ENCODE data around the gene STX12.

Gene STX12

DNA sequence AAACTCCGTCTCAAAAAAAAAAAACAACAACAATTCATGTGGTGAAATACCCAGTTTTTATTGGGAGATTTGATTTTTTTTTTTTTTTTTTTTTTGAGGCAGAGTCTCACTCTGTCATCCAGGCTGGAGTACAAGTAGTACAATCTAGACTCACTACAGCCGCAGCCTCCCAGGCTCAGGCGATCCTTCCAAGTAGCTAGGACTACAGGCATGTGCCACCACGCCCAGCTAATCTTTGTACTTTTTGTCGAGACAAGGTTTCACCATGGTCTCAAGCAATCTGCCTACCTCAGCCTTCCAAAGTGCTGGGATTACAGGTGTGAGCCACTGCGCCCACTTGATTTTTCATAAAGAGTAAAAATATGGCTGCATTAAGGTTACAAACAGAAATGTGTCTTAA is 31.9 kb upstream of the STX12 start:
- DNase-seq (ENCODE audit: extremely low spot score): no peak
- TF ChIP-seq LEF1 (IDR thresholded peaks at IDR 0.05; ENCODE audit: borderline replicate concordance) (no peak), ARNT (IDR thresholded peaks at IDR 0.05) (no peak), HDGF (IDR thresholded peaks at IDR 0.05; ENCODE audit: borderline replicate concordance) (no peak), FOXA1 (IDR thresholded peaks at IDR 0.05) (no peak), SP1 (IDR thresholded peaks at IDR 0.05) (no peak), BHLHE40 (IDR thresholded peaks at IDR 0.05; ENCODE audit: borderline replicate concordance) (no peak)
- CTCF ChIA-PET: no interaction called here
- POLR2A ChIA-PET: interaction anchor here (1.1 kb wide), 1 partner anchor 32 kb away, joined by 3 read pairs; the partner anchor contains the start of gene STX12

DNA sequence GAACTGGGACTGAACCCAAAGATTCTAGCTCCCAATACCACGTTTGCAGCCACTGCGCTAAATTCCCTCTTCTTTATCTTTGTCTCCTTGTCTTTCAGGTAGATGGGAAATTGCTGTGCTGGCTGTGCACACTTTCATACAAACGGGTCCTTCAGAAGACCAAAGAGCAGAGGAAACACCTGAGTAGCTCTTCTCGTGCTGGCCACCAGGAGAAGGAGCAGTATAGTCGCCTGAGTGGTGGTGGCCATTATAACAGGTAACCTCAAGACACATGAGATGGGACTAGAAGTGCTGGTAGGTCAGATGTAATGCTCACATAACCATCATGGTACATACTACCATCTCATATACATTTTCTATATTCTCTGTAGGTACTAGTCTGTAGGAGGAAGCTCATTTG is 28.5 kb upstream of the STX12 start:
- CTCF ChIA-PET: interaction anchor here (1.9 kb wide), 1 partner anchor 19 kb away, joined by 5 read pairs; the partner anchor contains the start of gene FAM76A
- POLR2A ChIA-PET: interaction anchor here (0.9 kb wide), 1 partner anchor 28 kb away, joined by 3 read pairs; the partner anchor contains the start of gene STX12
- DNase-seq (ENCODE audit: extremely low spot score): no peak
- no peak for TF ChIP-seq TARDBP (IDR thresholded peaks at IDR 0.05)
- TF ChIP-seq, protein P1, sequence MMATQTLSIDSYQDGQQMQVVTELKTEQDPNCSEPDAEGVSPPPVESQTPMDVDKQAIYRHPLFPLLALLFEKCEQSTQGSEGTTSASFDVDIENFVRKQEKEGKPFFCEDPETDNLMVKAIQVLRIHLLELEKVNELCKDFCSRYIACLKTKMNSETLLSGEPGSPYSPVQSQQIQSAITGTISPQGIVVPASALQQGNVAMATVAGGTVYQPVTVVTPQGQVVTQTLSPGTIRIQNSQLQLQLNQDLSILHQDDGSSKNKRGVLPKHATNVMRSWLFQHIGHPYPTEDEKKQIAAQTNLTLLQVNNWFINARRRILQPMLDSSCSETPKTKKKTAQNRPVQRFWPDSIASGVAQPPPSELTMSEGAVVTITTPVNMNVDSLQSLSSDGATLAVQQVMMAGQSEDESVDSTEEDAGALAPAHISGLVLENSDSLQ (IDR thresholded peaks at IDR 0.05): no peak
- TF ChIP-seq BHLHE40 (IDR thresholded peaks at IDR 0.05; ENCODE audit: borderline replicate concordance): no peak
- no peak for TF ChIP-seq ELF4 (IDR thresholded peaks at IDR 0.05)
- TF ChIP-seq NFRKB (IDR thresholded peaks at IDR 0.05): no peak
- no peak for TF ChIP-seq ARNT (IDR thresholded peaks at IDR 0.05)
- TF ChIP-seq HDGF (IDR thresholded peaks at IDR 0.05; ENCODE audit: borderline replicate concordance): no peak
- TF ChIP-seq ZNF384 (IDR thresholded peaks at IDR 0.05): no peak
- TF ChIP-seq CTBP1 (IDR thresholded peaks at IDR 0.05; ENCODE audit: borderline replicate concordance): no peak
- TF ChIP-seq FOXM1 (IDR thresholded peaks at IDR 0.05; ENCODE audit: borderline replicate concordance): no peak
- TF ChIP-seq SUZ12 (IDR thresholded peaks at IDR 0.05): no peak

DNA sequence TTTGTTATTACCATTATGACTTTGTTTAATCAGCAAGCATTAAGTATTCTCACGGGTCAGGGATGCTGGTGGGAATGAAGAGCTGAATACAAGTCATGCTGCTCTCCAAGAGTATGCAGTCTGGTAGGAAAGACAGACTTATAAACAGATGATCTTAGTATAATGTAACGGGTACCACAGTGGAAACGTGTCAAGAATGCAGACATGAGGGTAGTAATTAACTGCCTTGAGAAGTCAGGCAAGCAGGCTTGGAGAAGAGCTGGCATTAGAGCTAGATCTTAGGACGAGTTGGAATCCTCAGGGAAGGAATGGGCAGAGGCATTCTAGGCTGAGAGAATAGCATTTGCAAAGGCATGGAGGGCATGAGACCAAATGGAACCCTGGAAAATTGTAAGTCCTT is 27.6 kb upstream of the STX12 start:
- ChIA-PET CTCF (interaction anchor here (1.9 kb wide), 1 partner anchor 20 kb away, joined by 5 read pairs; the partner anchor contains the start of gene FAM76A), POLR2A (interaction anchor here (0.8 to 1.3 kb wide), 2 partner anchors 20 to 86 kb away, joined by 3 to 6 read pairs; partner anchors contain the start of gene PPP1R8)
- no peak for TF ChIP-seq HDGF (IDR thresholded peaks at IDR 0.05; ENCODE audit: borderline replicate concordance)
- TF ChIP-seq FOXK2 (IDR thresholded peaks at IDR 0.05): no peak
- no peak for TF ChIP-seq ZNF384 (IDR thresholded peaks at IDR 0.05)
- TF ChIP-seq SP1 (IDR thresholded peaks at IDR 0.05): no peak
- TF ChIP-seq FOXM1 (IDR thresholded peaks at IDR 0.05; ENCODE audit: borderline replicate concordance): no peak
- TF ChIP-seq SUZ12 (IDR thresholded peaks at IDR 0.05): no peak
- TF ChIP-seq FOXA1 (IDR thresholded peaks at IDR 0.05): no peak
- no peak for TF ChIP-seq TARDBP (IDR thresholded peaks at IDR 0.05)
- TF ChIP-seq NFRKB (IDR thresholded peaks at IDR 0.05): no peak
- TF ChIP-seq ARNT (IDR thresholded peaks at IDR 0.05): no peak
- no peak for TF ChIP-seq L3MBTL2 (conservative IDR thresholded peaks at IDR 0.05)
- TF ChIP-seq, protein P1 (IDR thresholded peaks at IDR 0.05): no peak
- TF ChIP-seq ELF4 (IDR thresholded peaks at IDR 0.05): no peak
- no peak for TF ChIP-seq CTBP1 (IDR thresholded peaks at IDR 0.05; ENCODE audit: borderline replicate concordance)
- TF ChIP-seq LEF1 (IDR thresholded peaks at IDR 0.05; ENCODE audit: borderline replicate concordance): no peak
- no peak for TF ChIP-seq BHLHE40 (IDR thresholded peaks at IDR 0.05; ENCODE audit: borderline replicate concordance)
- DNase-seq (ENCODE audit: extremely low spot score): no peak

DNA sequence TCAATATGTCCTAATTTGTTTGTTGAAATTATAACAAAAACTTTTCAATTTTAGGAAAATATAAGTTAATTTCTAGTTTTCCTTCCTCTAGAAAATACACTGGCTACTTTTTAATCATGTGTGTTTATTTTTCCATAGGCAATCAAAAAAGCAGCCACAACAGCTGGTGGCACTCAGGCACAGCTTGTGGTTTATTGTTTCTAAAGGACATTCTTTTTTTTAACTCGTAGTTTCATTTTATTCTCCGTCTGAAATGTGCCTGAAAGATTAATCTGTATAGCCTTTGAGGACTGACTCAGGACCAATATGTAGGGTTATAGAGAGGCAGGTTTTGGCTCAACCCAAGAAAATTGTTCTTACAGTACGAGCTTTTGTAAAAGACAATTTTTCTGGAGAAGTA is 20.7 kb upstream of the STX12 start:
- no peak for TF ChIP-seq BHLHE40 (IDR thresholded peaks at IDR 0.05; ENCODE audit: borderline replicate concordance)
- no peak for TF ChIP-seq SP1 (IDR thresholded peaks at IDR 0.05)
- TF ChIP-seq L3MBTL2 (conservative IDR thresholded peaks at IDR 0.05): no peak
- TF ChIP-seq NFRKB (IDR thresholded peaks at IDR 0.05): no peak
- TF ChIP-seq SUZ12 (IDR thresholded peaks at IDR 0.05): no peak
- TF ChIP-seq ELF4 (IDR thresholded peaks at IDR 0.05): no peak
- no peak for TF ChIP-seq LEF1 (IDR thresholded peaks at IDR 0.05; ENCODE audit: borderline replicate concordance)
- no peak for TF ChIP-seq ZNF384 (IDR thresholded peaks at IDR 0.05)
- TF ChIP-seq ARNT (IDR thresholded peaks at IDR 0.05): no peak
- DNase-seq (ENCODE audit: extremely low spot score): no peak
- ChIA-PET POLR2A (interaction anchor here (1.2 kb wide), 1 partner anchor 20 kb away, joined by 3 read pairs; the partner anchor contains the start of gene STX12), CTCF (interaction anchor here (1.1 kb wide), 1 partner anchor 83 kb away, joined by 3 read pairs; no protein-coding TSS in a partner anchor)

DNA sequence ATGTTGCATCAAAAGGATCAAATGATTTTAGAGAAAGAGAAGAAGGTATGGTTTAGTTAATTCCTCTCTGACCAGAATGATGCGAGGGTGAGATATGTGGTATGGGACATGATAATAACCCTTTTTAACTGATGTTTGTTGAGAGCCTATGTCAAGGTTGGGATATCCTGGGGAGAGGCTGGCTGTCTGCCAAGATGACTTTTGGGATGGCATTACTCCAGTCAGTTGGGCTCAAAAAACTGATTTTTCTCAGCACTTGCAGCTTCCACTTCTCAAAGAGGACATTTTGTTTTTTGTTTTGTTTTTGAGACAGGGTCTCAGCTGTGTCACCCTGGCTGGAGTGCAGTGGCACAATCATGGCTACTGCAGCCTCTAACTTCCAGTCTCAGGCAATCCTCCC is 17.7 kb upstream of the STX12 start:
- TF ChIP-seq FOXK2 (IDR thresholded peaks at IDR 0.05): no peak
- TF ChIP-seq, protein P1 (IDR thresholded peaks at IDR 0.05): no peak
- no peak for TF ChIP-seq SP1 (IDR thresholded peaks at IDR 0.05)
- no peak for TF ChIP-seq FOXA1 (IDR thresholded peaks at IDR 0.05)
- TF ChIP-seq ELF4 (IDR thresholded peaks at IDR 0.05): no peak
- no peak for TF ChIP-seq LEF1 (IDR thresholded peaks at IDR 0.05; ENCODE audit: borderline replicate concordance)
- no peak for TF ChIP-seq FOXM1 (IDR thresholded peaks at IDR 0.05; ENCODE audit: borderline replicate concordance)
- no peak for TF ChIP-seq BHLHE40 (IDR thresholded peaks at IDR 0.05; ENCODE audit: borderline replicate concordance)
- no peak for TF ChIP-seq CTBP1 (IDR thresholded peaks at IDR 0.05; ENCODE audit: borderline replicate concordance)
- TF ChIP-seq SUZ12 (IDR thresholded peaks at IDR 0.05): no peak
- TF ChIP-seq ARNT (IDR thresholded peaks at IDR 0.05): no peak
- TF ChIP-seq HDGF (IDR thresholded peaks at IDR 0.05; ENCODE audit: borderline replicate concordance): no peak
- TF ChIP-seq ZNF384 (IDR thresholded peaks at IDR 0.05): no peak
- no peak for TF ChIP-seq TARDBP (IDR thresholded peaks at IDR 0.05)
- ChIA-PET POLR2A (interaction anchor here (1.3 kb wide), 1 partner anchor 18 kb away, joined by 7 read pairs; the partner anchor contains the start of gene STX12), CTCF (no interaction called here)
- no peak for DNase-seq (ENCODE audit: extremely low spot score)

DNA sequence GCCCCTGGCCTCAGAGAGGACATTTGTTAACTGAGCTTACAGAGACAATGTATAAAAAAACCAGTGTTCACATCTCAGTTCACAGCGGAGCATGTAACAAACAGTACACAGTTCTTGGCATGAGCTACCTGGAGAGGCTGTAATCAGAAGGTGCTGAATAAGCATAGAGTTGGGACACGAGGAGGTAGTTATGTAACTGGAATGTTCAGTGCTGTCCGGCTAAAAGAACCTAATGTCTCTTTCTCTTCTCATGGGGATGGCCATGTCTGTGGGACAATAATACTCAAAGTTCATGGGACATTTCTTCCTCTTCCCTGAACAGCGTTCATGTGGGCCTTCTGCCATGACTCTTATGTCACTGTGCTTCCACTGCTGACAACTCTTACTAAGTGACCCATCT is 17.2 kb upstream of the STX12 start:
- ChIA-PET CTCF (no interaction called here), POLR2A (no interaction called here)
- DNase-seq (ENCODE audit: extremely low spot score): no peak
- TF ChIP-seq HDGF (IDR thresholded peaks at IDR 0.05; ENCODE audit: borderline replicate concordance) (no peak), NFRKB (IDR thresholded peaks at IDR 0.05) (no peak), L3MBTL2 (conservative IDR thresholded peaks at IDR 0.05) (no peak), SUZ12 (IDR thresholded peaks at IDR 0.05) (no peak), BHLHE40 (IDR thresholded peaks at IDR 0.05; ENCODE audit: borderline replicate concordance) (no peak), FOXM1 (IDR thresholded peaks at IDR 0.05; ENCODE audit: borderline replicate concordance) (no peak), ELF4 (IDR thresholded peaks at IDR 0.05) (no peak)
- TF ChIP-seq, protein P1 (IDR thresholded peaks at IDR 0.05): no peak
